NT2/D1 (cell line): ENCODE results near the gene OLFM3.

Experiments used
- SUZ12 ChIP-seq: IDR thresholded peaks from 2 replicates; pipeline ENCODE4 v1.6.1; 2011; ENCODE audit not compliant: insufficient read length, insufficient read depth; ENCODE audit errors: extremely low read depth
- YY1 ChIP-seq: IDR thresholded peaks from 2 replicates; pipeline ENCODE4 v1.6.1; 2011; ENCODE audit not compliant: insufficient read length, insufficient read depth
- ZNF274 ChIP-seq: IDR thresholded peaks from 2 replicates; pipeline ENCODE4 v1.6.1; 2011; ENCODE audit warnings: mild to moderate bottlenecking, low read depth, low read length

- no peak for TF ChIP-seq YY1
- no peak for TF ChIP-seq ZNF274
- TF ChIP-seq SUZ12 = no peak
These were observed 87.7 kb downstream of the OLFM3 start for GRCh38 chr1:101908980-101909379.
